Left lung (tissue), 10 donors: ENCODE results near the gene TMEM43. TPM values are rescaled to one million over a fixed set of nuclear protein-coding genes. Genes with fewer than 3 reads are reported as not detected.
A peak's percentile ranks its signal among the peaks of the same experiment; 100 is the strongest.

Experiments used
- ATAC-seq: fragments of 200-7000 bp; cut with Tn5 transposase; one replicate; pipeline ENCODE4 v1.9.1; 2020; ENCODE audit warnings: moderate library complexity
- DNase-seq, 4 donors: peaks; one replicate each; pipeline ENCODE4 v3.0.0-alpha.2; 2013 to 2020
- H3K27ac ChIP-seq, 2 donors: fragments of 200-600 bp; sonication (generic) in 1 of 2; one replicate each; pipeline versions ENCODE4 v1.5.0 to v1.8.0; 2020 to 2021
- H3K27me3 ChIP-seq, 2 donors: fragments of 200-600 bp; sonication (generic) in 1 of 2; one replicate each; pipeline versions ENCODE4 v1.5.0 to v1.8.0; 2020 to 2021
- H3K36me3 ChIP-seq, 2 donors: fragments of 200-600 bp; sonication (generic) in 1 of 2; one replicate each; pipeline versions ENCODE4 v1.5.0 to v1.8.0; 2020 to 2021
- H3K4me1 ChIP-seq, 2 donors: fragments of 200-600 bp; one replicate each; pipeline ENCODE4 v1.8.0; 2021
- H3K4me3 ChIP-seq, 2 donors: fragments of 200-600 bp; sonication (generic) in 1 of 2; one replicate each; pipeline versions ENCODE4 v1.5.0 to v1.8.0; 2020 to 2021; ENCODE audit warnings: mild to moderate bottlenecking in 1 of 2
- H3K9me3 ChIP-seq, 2 donors: fragments of 200-600 bp; sonication (generic) in 1 of 2; one replicate each; pipeline versions ENCODE4 v1.5.0 to v1.8.0; 2020 to 2021
- intact Hi-C, 2 donors: fragments of 100-400 bp; cut with DNase I; formaldehyde crosslinking; loops; one replicate each; pipeline versions ENCODE4 v1.11.2 to v1.14.2; 2022
- polyA plus RNA-seq, 6 donors: library from polyadenylated mRNA; unstranded; fragments of 120-200 nt; gene quantifications; one replicate each; pipeline ENCODE4 v1.2.1, GENCODE V29; 2013; ENCODE audit not compliant: insufficient read length in 6 of 6
- total RNA-seq, 2 donors: library from RNA; stranded (reverse); fragmentation: NEBNext Ultra II Directional; extraction: Animal tissue kit (Norgen Biotek cat#: 25700); gene quantifications; one replicate each; pipeline ENCODE4 v1.2.1, GENCODE V29; 2021
- TF ChIP-seq, protein P1 (sequence below), 2 donors: fragments of 200-600 bp; sonication (generic) in 1 of 2; IDR thresholded peaks; one replicate each; pipeline versions ENCODE4 v1.5.0 to v1.8.0; 2021; ENCODE audit warnings: antibody characterized with exemption in 2 of 2
- donor health status: DM: no; HTN: yes; CAD: no.
- donor health status: DM: no; HTN: no; CAD: no.

The TMEM43 gene
- total and polyA plus RNA-seq, 8 donors: 62.2 to 104 (median 64.3) TPM

GRCh38 chr3:14141602-14142341, 16.9 kb downstream of the TMEM43 start:
- Histone ChIP-seq H3K36me3 (peaks cover 0 to 76% of the 10 kb centered on the region in 2 donors), H3K9me3 (no peaks in the 10 kb centered on the region), H3K27me3 (no peaks in the 10 kb centered on the region), H3K4me3 (no peak overlapping the region), H3K27ac (peak overlapping the region; percentile 92 to 99), H3K4me1 (peaks cover 25 to 41% of the 10 kb centered on the region in 2 donors)
- DNase-seq: peak in 2 of 4 donors; percentile 31 to 75
- TF ChIP-seq, protein P1, sequence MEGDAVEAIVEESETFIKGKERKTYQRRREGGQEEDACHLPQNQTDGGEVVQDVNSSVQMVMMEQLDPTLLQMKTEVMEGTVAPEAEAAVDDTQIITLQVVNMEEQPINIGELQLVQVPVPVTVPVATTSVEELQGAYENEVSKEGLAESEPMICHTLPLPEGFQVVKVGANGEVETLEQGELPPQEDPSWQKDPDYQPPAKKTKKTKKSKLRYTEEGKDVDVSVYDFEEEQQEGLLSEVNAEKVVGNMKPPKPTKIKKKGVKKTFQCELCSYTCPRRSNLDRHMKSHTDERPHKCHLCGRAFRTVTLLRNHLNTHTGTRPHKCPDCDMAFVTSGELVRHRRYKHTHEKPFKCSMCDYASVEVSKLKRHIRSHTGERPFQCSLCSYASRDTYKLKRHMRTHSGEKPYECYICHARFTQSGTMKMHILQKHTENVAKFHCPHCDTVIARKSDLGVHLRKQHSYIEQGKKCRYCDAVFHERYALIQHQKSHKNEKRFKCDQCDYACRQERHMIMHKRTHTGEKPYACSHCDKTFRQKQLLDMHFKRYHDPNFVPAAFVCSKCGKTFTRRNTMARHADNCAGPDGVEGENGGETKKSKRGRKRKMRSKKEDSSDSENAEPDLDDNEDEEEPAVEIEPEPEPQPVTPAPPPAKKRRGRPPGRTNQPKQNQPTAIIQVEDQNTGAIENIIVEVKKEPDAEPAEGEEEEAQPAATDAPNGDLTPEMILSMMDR (IDR thresholded peaks at IDR 0.05): no peak
- intact Hi-C loops: no loop called here
- ATAC-seq: no peak

GRCh38 chr3:14142567-14143270, 17.9 kb downstream of the TMEM43 start:
- intact Hi-C loops: no loop called here
- TF ChIP-seq, protein P1 (IDR thresholded peaks at IDR 0.05): no peak
- H3K27ac ChIP-seq: peak overlapping the region; percentile 92 to 99
- no peak for DNase-seq
- H3K4me3 ChIP-seq: no peak overlapping the region
- no peak for ATAC-seq
- H3K9me3 ChIP-seq: no peaks in the 10 kb centered on the region
- H3K4me1 ChIP-seq: peaks cover 25 to 41% of the 10 kb centered on the region in 2 donors
- H3K27me3 ChIP-seq: no peaks in the 10 kb centered on the region
- H3K36me3 ChIP-seq: peaks cover 0 to 76% of the 10 kb centered on the region in 2 donors

GRCh38 chr3:14143271-14144225, 18.7 kb downstream of the TMEM43 start:
- Histone ChIP-seq H3K9me3 (no peaks in the 10 kb centered on the region), H3K36me3 (peaks cover 0 to 76% of the 10 kb centered on the region in 2 donors), H3K27me3 (no peaks in the 10 kb centered on the region), H3K4me3 (no peak overlapping the region), H3K27ac (peak overlapping the region; percentile 92 to 99), H3K4me1 (peaks cover 25 to 41% of the 10 kb centered on the region in 2 donors)
- DNase-seq (peak in 2 of 4 donors; percentile 75 to 80), ATAC-seq (peak; percentile 61)
- intact Hi-C loops: loop anchor here in 1 of 2 donors (2.0 kb wide), 1 partner anchor 35 kb away; the partner anchor contains the start of genes LSM3 and XPC
- TF ChIP-seq, protein P1 (IDR thresholded peaks at IDR 0.05): no peak

DNA sequence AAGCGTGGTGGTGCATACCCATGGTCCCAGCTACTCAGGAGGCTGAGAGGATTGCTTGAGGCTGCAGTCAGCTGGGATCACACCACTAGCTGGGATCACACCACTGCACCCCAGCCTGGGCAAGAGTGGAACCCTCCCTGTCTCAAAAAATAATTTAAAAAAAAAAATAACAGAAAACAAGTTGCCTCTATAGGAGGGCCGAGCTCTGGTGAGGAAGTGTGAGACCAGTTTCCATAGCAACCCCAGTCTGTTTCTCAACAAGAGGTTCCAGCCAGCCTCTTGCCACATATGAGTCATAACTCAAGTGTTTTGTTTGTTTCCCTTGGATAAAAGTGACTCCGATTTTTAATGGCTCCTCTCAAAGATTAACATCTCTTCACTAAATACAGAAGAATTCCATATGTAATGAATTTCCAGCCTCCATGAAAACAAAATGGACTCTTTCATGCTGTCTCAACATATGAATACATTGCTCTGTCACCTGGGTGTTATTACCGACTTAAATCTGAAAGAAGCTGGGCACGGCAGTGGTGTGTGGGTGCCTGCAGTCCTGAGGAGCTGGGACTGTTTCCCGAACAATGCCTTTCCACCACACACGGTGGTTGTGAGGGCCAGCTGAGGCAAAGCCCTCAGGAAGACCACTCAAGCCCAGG, 19.7 kb downstream of the TMEM43 start:
- TF ChIP-seq, protein P1 (IDR thresholded peaks at IDR 0.05): no peak
- Histone ChIP-seq H3K27me3 (no peaks in the 10 kb centered on the region), H3K27ac (peak overlapping the region; percentile 92 to 99), H3K9me3 (no peaks in the 10 kb centered on the region), H3K4me1 (peaks cover 25 to 41% of the 10 kb centered on the region in 2 donors), H3K4me3 (peak overlapping the region in 1 of 2 donors; percentile 21), H3K36me3 (peaks cover 0 to 71% of the 10 kb centered on the region in 2 donors)
- intact Hi-C loops: loop anchor here in 1 of 2 donors (2.0 kb wide), 1 partner anchor 34 kb away; the partner anchor contains the start of genes LSM3 and XPC
- peak; percentile 81 for ATAC-seq
- DNase-seq: peak in 3 of 4 donors; percentile 80 to 97 (median 92)
